ENCODE measurements around the gene RASA4.
"Not testable (repeated sequence)": the region's sequence is repeated elsewhere in the genome, so short reads cannot be mapped to it uniquely, and the experiment has no call there.

- TF ChIP-seq ZNF274 (IDR thresholded peaks at IDR 0.05; ENCODE audit: low read depth, low read length); YY1 (IDR thresholded peaks at IDR 0.05; ENCODE audit: insufficient read depth, insufficient read length); SUZ12 (IDR thresholded peaks at IDR 0.05; ENCODE audit: extremely low read depth, insufficient read depth, insufficient read length): not testable (repeated sequence)
Measured at GRCh38 chr7:102545288-102545687, 71.3 kb downstream of the RASA4 start.
